ENCODE measurements around the gene ATXN7L1. TPM values are rescaled to one million over a fixed set of nuclear protein-coding genes. Genes with fewer than 3 reads are reported as not detected.
"Not testable (repeated sequence)": the region's sequence is repeated elsewhere in the genome, so short reads cannot be mapped to it uniquely, and the experiment has no call there.

ATXN7L1 gene
- total RNA-seq, 1 experiment from 2014 or later, result 6.2 TPM

- H3K4me1 ChIP-seq, result peaks cover 7% of the 10 kb centered on the region
- no peak for DNase-seq
- H3K27me3 ChIP-seq, result no peaks in the 10 kb centered on the region
- no peaks in the 10 kb centered on the region for H3K9me3 ChIP-seq (replicated peaks)
- H3K27ac ChIP-seq, result no peak overlapping the region
- H3K36me3 ChIP-seq, result no peaks in the 10 kb centered on the region
- H3K4me3 ChIP-seq, result no peak overlapping the region
Measured at GRCh38 chr7:105800442-105800841, 76.0 kb downstream of the ATXN7L1 start.

- Histone ChIP-seq H3K4me3 (no peak overlapping the region), H3K27me3 (no peaks in the 10 kb centered on the region), H3K27ac (no peak overlapping the region), H3K9me3 (replicated peaks) (no peaks in the 10 kb centered on the region), H3K4me1 (peaks cover 13% of the 10 kb centered on the region), H3K36me3 (no peaks in the 10 kb centered on the region)
- no peak for DNase-seq
Measured at GRCh38 chr7:105799677-105800076, 76.7 kb downstream of the ATXN7L1 start.

- Histone ChIP-seq H3K4me1 (peaks cover 18% of the 10 kb centered on the region), H3K4me3 (no peak overlapping the region), H3K27me3 (no peaks in the 10 kb centered on the region), H3K27ac (no peak overlapping the region), H3K9me3 (replicated peaks) (no peaks in the 10 kb centered on the region), H3K36me3 (no peaks in the 10 kb centered on the region)
- DNase-seq, result no peak
Measured at GRCh38 chr7:105799006-105799405, 77.4 kb downstream of the ATXN7L1 start.

GRCh38 chr7:105797652-105798051 lies 78.7 kb downstream of the ATXN7L1 start:
- Histone ChIP-seq H3K9me3 (replicated peaks) (no peaks in the 10 kb centered on the region), H3K4me1 (peaks cover 18% of the 10 kb centered on the region), H3K4me3 (no peak overlapping the region), H3K27ac (no peak overlapping the region), H3K27me3 (no peaks in the 10 kb centered on the region), H3K36me3 (no peaks in the 10 kb centered on the region)
- DNase-seq, result no peak

GRCh38 chr7:105796365-105796764 lies 80.0 kb downstream of the ATXN7L1 start:
- Histone ChIP-seq H3K27me3 (no peaks in the 10 kb centered on the region), H3K4me1 (peaks cover 18% of the 10 kb centered on the region), H3K27ac (no peak overlapping the region), H3K4me3 (no peak overlapping the region), H3K9me3 (replicated peaks) (no peaks in the 10 kb centered on the region), H3K36me3 (no peaks in the 10 kb centered on the region)
- no peak for DNase-seq

- DNase-seq, result peak; percentile 54 to 76
- H3K4me3 ChIP-seq, result no peak overlapping the region
- H3K27ac ChIP-seq, result peak overlapping the region; percentile 26; the same call in 1 of the 2 replicates
- H3K36me3 ChIP-seq, result no peaks in the 10 kb centered on the region
- H3K9me3 ChIP-seq (replicated peaks), result no peaks in the 10 kb centered on the region
- H3K27me3 ChIP-seq, result no peaks in the 10 kb centered on the region
- H3K4me1 ChIP-seq, result peaks cover 18% of the 10 kb centered on the region
Measured at GRCh38 chr7:105794741-105795729, 81.4 kb downstream of the ATXN7L1 start.

GRCh38 chr7:105792488-105793370 lies 83.7 kb downstream of the ATXN7L1 start:
- Histone ChIP-seq H3K27ac (no peak overlapping the region), H3K4me3 (no peak overlapping the region), H3K4me1 (peaks cover 18% of the 10 kb centered on the region), H3K9me3 (replicated peaks) (no peaks in the 10 kb centered on the region), H3K27me3 (no peaks in the 10 kb centered on the region), H3K36me3 (no peaks in the 10 kb centered on the region)
- no peak for DNase-seq

GRCh38 chr7:105791926-105792325 lies 84.5 kb downstream of the ATXN7L1 start:
- no peak overlapping the region for H3K27ac ChIP-seq
- H3K4me3 ChIP-seq, result no peak overlapping the region
- no peaks in the 10 kb centered on the region for H3K27me3 ChIP-seq
- H3K4me1 ChIP-seq, result peaks cover 18% of the 10 kb centered on the region
- DNase-seq, result no peak
- H3K9me3 ChIP-seq (replicated peaks), result no peaks in the 10 kb centered on the region
- no peaks in the 10 kb centered on the region for H3K36me3 ChIP-seq

- Histone ChIP-seq H3K27ac (no peak overlapping the region), H3K4me3 (no peak overlapping the region), H3K9me3 (replicated peaks) (no peaks in the 10 kb centered on the region), H3K36me3 (no peaks in the 10 kb centered on the region), H3K27me3 (no peaks in the 10 kb centered on the region), H3K4me1 (peaks cover 16% of the 10 kb centered on the region)
- DNase-seq, result no peak
Measured at GRCh38 chr7:105790996-105791395, 85.4 kb downstream of the ATXN7L1 start.

- H3K9me3 ChIP-seq (replicated peaks); H3K27ac ChIP-seq; H3K27me3 ChIP-seq; DNase-seq; H3K36me3 ChIP-seq; H3K4me3 ChIP-seq: not testable (repeated sequence)
- peaks cover 10% of the 10 kb centered on the region for H3K4me1 ChIP-seq
Measured at GRCh38 chr7:105790452-105790851, 85.9 kb downstream of the ATXN7L1 start.

- no peak overlapping the region for H3K4me3 ChIP-seq
- no peak for DNase-seq
- H3K9me3 ChIP-seq (replicated peaks), result no peaks in the 10 kb centered on the region
- no peaks in the 10 kb centered on the region for H3K36me3 ChIP-seq
- H3K27me3 ChIP-seq, result no peaks in the 10 kb centered on the region
- H3K27ac ChIP-seq, result no peak overlapping the region
- H3K4me1 ChIP-seq, result no peaks in the 10 kb centered on the region
Measured at GRCh38 chr7:105788816-105789349, 87.5 kb downstream of the ATXN7L1 start.

- no peak overlapping the region for H3K27ac ChIP-seq
- H3K27me3 ChIP-seq, result no peaks in the 10 kb centered on the region
- no peak overlapping the region for H3K4me3 ChIP-seq
- no peaks in the 10 kb centered on the region for H3K36me3 ChIP-seq
- H3K4me1 ChIP-seq, result no peaks in the 10 kb centered on the region
- no peak for DNase-seq
- H3K9me3 ChIP-seq (replicated peaks), result no peaks in the 10 kb centered on the region
Measured at GRCh38 chr7:105788356-105788755, 88.0 kb downstream of the ATXN7L1 start.

- DNase-seq, result no peak
- H3K27me3 ChIP-seq, result no peaks in the 10 kb centered on the region
Measured at GRCh38 chr7:105787793-105788192, 88.6 kb downstream of the ATXN7L1 start.

GRCh38 chr7:105786520-105787470 lies 89.6 kb downstream of the ATXN7L1 start:
- DNase-seq, result no peak

More at GRCh38 chr7:105787793-105788192, 88.6 kb downstream of the ATXN7L1 start:
- no peaks in the 10 kb centered on the region for H3K36me3 ChIP-seq
- H3K4me1 ChIP-seq, result peaks cover 3% of the 10 kb centered on the region; the same call in 1 of the 2 replicates
- no peak overlapping the region for H3K4me3 ChIP-seq
- no peaks in the 10 kb centered on the region for H3K9me3 ChIP-seq (replicated peaks)
- no peak overlapping the region for H3K27ac ChIP-seq

More at GRCh38 chr7:105786520-105787470, 89.6 kb downstream of the ATXN7L1 start:
- Histone ChIP-seq H3K4me3 (no peak overlapping the region), H3K4me1 (peaks cover 7% of the 10 kb centered on the region), H3K9me3 (replicated peaks) (no peaks in the 10 kb centered on the region), H3K27me3 (no peaks in the 10 kb centered on the region), H3K27ac (no peak overlapping the region), H3K36me3 (no peaks in the 10 kb centered on the region)

All from SJCRH30 (cell line).